Measurements from ENCODE around the gene PDE4D.

DNA sequence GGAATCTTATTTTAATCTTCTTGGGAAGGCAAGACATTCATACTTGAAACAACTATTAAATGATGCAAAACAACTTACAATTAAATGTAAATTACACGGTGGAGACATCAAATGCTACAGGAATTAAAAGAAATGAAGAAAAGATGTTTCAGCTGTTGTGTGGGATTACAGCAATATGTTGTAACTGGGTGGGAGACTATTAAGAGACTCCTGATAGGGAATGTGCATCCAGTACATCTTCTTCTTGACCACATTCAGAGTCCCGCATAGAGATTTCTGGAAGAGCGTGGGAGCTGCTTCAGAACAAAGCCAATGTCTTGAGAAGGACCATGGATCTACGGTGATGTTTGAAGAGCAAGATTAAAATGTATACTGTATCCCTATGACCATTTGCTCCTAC, 199.1 kb downstream of the PDE4D start:
- TF ChIP-seq TAF1 (IDR thresholded peaks at IDR 0.05; ENCODE audit: low read depth, low read length) (no peak), SPI1 (IDR thresholded peaks at IDR 0.05; ENCODE audit: low read depth, low read length) (no peak), POLR2AphosphoS5 (IDR thresholded peaks at IDR 0.05; ENCODE audit: low read depth, low read length) (no peak), POLR2A (IDR thresholded peaks at IDR 0.05; ENCODE audit: low read depth, low read length) (no peak), POU2F2 (IDR thresholded peaks at IDR 0.05; ENCODE audit: low read depth, low read length) (no peak)
